GM18499 (cell line): ENCODE measurements around the gene CAD.

ENCODE experiments used
- ATAC-seq: cut with Tn5 transposase; IDR thresholded peaks from one replicate; pipeline ENCODE4 v1.9.1; 2021; ENCODE audit warnings: moderate number of reproducible peaks; ENCODE audit not compliant: insufficient read depth, unreplicated experiment

Gene CAD

GRCh38 chr2:27221166-27221565 is 4.0 kb downstream of the CAD start:
- ATAC-seq, result no peak

GRCh38 chr2:27222407-27222806 is 5.2 kb downstream of the CAD start:
- no peak for ATAC-seq

- ATAC-seq, result no peak
These were observed 6.2 kb downstream of the CAD start for GRCh38 chr2:27223416-27223815.

- ATAC-seq, result no peak
These were observed 8.4 kb downstream of the CAD start for GRCh38 chr2:27225526-27225925.

GRCh38 chr2:27227501-27227900 is 10.3 kb downstream of the CAD start:
- no peak for ATAC-seq

GRCh38 chr2:27231921-27232320 is 14.8 kb downstream of the CAD start:
- ATAC-seq, result no peak

GRCh38 chr2:27233341-27233740 is 16.2 kb downstream of the CAD start:
- no peak for ATAC-seq

GRCh38 chr2:27236136-27236535 is 19.0 kb downstream of the CAD start:
- ATAC-seq, result no peak

GRCh38 chr2:27236626-27237025 is 19.5 kb downstream of the CAD start:
- no peak for ATAC-seq

- ATAC-seq, result no peak
These were observed 20.3 kb downstream of the CAD start for GRCh38 chr2:27237341-27237945.

- no peak for ATAC-seq
These were observed 21.8 kb downstream of the CAD start for GRCh38 chr2:27238976-27239375.

GRCh38 chr2:27240406-27240805 is 23.2 kb downstream of the CAD start:
- no peak for ATAC-seq

GRCh38 chr2:27241761-27242613 is 24.8 kb downstream of the CAD start:
- ATAC-seq, result no peak

- no peak for ATAC-seq
These were observed 25.4 kb downstream of the CAD start for GRCh38 chr2:27242614-27242951.

GRCh38 chr2:27243391-27244130 is 26.4 kb downstream of the CAD start:
- no peak for ATAC-seq

- ATAC-seq, result no peak
These were observed 27.9 kb downstream of the CAD start for GRCh38 chr2:27245116-27245515.

GRCh38 chr2:27245626-27246025 is 28.5 kb downstream of the CAD start:
- no peak for ATAC-seq

GRCh38 chr2:27247893-27248292 is 30.7 kb downstream of the CAD start:
- no peak for ATAC-seq

GRCh38 chr2:27249159-27249890 is 32.2 kb downstream of the CAD start:
- no peak for ATAC-seq

- no peak for ATAC-seq
These were observed 32.9 kb downstream of the CAD start for GRCh38 chr2:27249891-27250651.
